Upper lobe of left lung (tissue), 4 donors: ENCODE measurements around the gene PPM1B.

ENCODE experiments used
- CTCF ChIP-seq, 6 experiments: fragments of 450-650 bp in 4 of 6; fragments of 200-600 bp in 2 of 6; sonication (generic) in 2 of 6; IDR thresholded peaks; one replicate each; pipeline ENCODE4 v1.5.1; 2016 to 2019; ENCODE audit warnings: antibody characterized with exemption in 6 of 6
- EP300 ChIP-seq, 4 donors: sonication (generic); formaldehyde crosslinking; IDR thresholded peaks; one replicate each; pipeline ENCODE4 v1.5.1; 2017; ENCODE audit warnings: antibody characterized with exemption in 4 of 4, control low read depth in 2 of 4

GRCh38 chr2:44148999-44149398 is 19.7 kb upstream of the PPM1B start:
- TF ChIP-seq EP300 (IDR thresholded peaks at IDR 0.05), result no peak
- no peak for TF ChIP-seq CTCF (IDR thresholded peaks at IDR 0.05)
